Tongue (tissue), 2 donors: Measurements from ENCODE around the gene TBC1D1. TPM values are rescaled to one million over a fixed set of nuclear protein-coding genes. Genes with fewer than 3 reads are reported as not detected.

Experiments
- DNase-seq: peaks from one replicate; pipeline ENCODE4 v3.0.0-alpha.2; 2015
- total RNA-seq: library from RNA; depleted of rRNA; stranded (reverse); fragments of >200 nt; gene quantifications from one replicate; pipeline ENCODE4 v1.2.3, GENCODE V29; 2014

TBC1D1 gene
- total RNA-seq, 1 donor from 2014 or later: 90.2 TPM

DNA sequence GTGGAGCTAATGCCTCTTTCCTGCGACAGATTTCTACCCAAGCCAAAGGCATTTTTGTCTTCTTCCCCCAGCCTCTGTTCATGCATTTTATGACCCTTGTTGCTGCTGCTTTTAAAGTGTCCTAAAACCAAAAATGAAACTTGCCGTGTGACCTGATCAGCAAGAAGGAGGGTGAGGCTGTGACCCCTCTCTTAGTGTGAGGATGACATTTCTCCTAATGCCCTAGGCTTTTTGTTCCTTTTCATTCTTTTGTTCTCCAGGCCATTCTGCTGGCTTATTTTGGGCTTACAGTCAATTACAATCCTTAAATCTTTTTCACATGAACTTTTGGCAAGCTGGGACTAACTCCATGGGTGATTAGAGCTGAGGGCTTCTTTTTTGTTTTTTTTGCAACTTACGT, 103.7 kb downstream of the TBC1D1 start:
- DNase-seq: no peak

GRCh38 chr4:37995299-37995821, 104.5 kb downstream of the TBC1D1 start:
- DNase-seq: no peak

- DNase-seq: no peak
Measured at GRCh38 chr4:37995981-37996775, 105.3 kb downstream of the TBC1D1 start.

GRCh38 chr4:37998226-37998625, 107.3 kb downstream of the TBC1D1 start:
- peak; percentile 63 for DNase-seq

DNA sequence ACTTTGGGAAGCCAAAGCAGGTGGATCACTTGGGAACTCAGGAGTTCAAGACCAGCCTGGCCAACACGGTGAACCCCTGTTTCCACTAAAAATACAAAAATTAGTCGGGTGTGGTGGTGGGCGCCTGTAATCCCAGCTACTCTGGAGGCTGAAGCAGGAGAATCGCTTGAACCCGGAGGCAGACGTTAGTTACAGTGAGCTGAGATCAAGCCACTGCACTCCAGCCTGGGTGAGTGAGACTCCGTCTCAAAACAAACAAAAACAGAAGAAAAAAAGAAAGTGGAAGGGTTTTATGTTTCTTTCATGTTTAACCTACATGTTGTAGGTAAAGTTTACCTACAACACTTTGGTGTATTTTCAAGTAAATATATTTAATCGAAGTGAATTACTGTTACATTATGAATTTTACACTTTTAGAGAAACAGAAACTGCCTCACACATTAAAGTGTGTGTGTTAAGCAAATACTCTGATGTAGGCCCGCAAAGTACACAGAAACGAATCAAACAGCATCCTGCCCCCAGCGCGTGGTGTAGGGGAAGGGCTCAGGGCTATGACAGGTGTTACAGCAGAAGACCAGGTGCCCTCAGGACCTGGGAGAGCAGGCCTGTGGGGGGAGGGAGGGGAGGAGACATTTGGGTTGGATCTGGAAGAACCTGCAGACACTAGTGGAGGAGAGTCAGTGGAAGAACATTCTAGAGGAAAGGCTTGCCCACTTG, 108.3 kb downstream of the TBC1D1 start:
- DNase-seq: no peak

DNA sequence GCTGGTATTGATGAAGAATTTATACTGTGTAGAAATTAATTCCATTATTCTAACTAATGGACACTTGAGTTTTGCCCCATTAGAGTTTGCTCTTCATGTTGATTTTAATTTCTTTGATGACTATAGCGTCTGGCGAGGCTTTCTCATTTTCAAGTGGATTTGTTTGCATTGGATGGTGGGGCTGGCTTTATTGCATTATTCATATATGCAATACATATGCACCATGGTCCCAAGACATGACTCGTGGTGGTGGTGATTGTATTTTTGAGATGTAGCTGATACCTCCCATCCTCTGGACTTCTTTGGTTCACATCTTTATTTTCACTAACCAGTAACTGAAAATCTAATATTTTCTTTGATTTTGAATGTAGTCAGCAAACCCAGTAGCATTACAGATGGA, 109.1 kb downstream of the TBC1D1 start:
- DNase-seq: no peak

DNA sequence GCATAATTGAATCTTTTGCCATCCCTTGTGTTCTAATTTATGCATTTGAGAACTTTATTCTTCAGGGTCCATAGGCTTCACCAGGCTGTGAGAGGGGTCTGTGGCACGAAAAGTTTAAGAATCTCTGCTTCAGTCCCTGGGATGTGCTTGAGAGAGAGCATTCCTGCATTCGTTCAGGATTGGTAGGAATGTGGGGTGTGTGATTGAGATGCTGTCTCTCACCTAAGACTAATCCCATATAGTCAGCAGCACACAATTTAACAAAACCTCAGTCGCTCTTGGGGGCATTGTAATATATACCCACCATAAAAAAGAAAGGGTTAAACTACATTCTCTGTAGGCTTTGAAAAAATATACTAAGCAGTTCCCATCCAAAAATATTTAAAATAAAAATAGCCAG, 111.0 kb downstream of the TBC1D1 start:
- no peak for DNase-seq

- DNase-seq: no peak
Measured at GRCh38 chr4:38002451-38003071, 111.7 kb downstream of the TBC1D1 start.

DNA sequence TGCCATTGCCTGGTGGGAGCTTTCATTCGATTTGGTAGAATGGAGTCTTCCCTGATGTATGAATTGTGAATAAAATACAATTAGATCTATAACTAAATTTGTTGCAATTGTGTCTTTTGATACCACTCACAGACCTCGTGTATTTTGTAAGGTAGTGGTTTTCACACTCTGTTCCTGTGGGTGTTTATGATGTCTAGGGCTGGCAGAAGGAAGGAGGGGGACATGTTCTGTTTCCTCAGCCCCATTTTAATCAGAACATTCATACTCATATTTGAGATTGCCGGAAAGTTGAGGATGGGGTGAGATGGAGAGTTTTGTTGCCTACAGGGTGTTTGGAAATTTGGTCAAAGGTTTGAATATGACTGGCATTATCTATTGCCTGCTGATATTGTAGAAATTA, 112.2 kb downstream of the TBC1D1 start:
- no peak for DNase-seq

DNA sequence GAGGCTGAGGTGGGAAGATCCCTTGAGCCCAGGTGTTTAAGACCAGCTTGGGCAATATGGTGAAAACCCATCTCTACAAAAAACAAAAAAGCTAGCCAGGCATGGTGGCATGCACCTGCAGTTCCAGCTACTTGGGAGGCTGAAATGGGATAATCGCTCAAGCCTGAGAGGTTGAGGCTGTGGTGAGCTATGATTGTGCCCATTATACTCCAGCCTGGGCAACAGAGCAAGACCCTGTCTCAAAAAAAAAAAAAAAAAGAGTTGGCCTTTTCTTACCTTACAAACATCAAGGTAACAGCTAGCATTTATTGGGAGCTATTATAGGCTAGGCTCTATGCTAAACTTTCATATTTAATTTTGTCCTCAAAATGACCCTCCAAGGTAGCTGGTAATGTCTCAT, 112.7 kb downstream of the TBC1D1 start:
- DNase-seq: no peak

DNA sequence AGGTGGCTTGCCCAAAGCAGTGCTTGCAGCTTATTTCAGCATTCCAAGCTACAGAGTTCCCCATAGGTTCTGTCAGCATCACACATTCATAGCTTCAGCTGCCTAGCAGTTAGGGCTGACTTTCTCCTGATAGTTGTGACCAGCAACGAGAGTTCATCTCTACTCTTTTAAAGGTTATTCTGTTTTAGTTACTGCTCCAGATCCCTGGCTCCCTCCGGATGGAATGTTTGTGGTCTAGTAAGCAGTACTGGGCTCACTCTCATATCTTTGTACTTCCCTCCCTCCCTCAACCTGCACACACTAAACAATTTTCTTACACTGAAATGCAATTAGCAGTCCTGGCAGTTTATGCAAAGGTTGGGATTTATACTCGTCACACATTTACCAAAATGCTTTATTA, 113.2 kb downstream of the TBC1D1 start:
- no peak for DNase-seq

DNA sequence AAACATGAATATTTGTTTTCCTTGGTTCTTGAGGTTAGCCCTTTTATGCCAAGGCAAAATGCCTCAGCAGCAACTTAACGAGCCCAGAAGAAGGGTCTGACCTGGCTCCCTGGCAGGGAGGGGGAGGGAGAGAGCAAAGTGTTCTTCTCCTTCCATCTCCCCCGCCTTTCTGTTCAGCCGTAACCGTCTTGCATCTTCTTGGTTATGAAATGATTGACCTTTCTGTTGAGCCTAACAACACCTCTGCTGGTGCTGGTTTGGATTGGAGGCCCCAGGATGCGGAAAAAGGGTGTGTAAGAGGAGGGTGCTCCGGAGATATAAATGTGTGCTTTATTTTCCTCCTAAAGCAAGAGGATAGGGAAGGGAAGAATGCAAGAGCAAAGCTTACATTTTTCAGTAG, 114.0 kb downstream of the TBC1D1 start:
- no peak for DNase-seq

- no peak for DNase-seq
Measured at GRCh38 chr4:38005637-38006036, 114.8 kb downstream of the TBC1D1 start.

GRCh38 chr4:38007645-38008044, 116.8 kb downstream of the TBC1D1 start:
- no peak for DNase-seq

- DNase-seq: no peak
Measured at GRCh38 chr4:38008571-38009021, 117.7 kb downstream of the TBC1D1 start.

GRCh38 chr4:38009421-38009820, 118.5 kb downstream of the TBC1D1 start:
- DNase-seq: no peak

- no peak for DNase-seq
Measured at GRCh38 chr4:38009949-38010348, 119.1 kb downstream of the TBC1D1 start.

GRCh38 chr4:38011511-38012162, 120.8 kb downstream of the TBC1D1 start:
- no peak for DNase-seq

DNA sequence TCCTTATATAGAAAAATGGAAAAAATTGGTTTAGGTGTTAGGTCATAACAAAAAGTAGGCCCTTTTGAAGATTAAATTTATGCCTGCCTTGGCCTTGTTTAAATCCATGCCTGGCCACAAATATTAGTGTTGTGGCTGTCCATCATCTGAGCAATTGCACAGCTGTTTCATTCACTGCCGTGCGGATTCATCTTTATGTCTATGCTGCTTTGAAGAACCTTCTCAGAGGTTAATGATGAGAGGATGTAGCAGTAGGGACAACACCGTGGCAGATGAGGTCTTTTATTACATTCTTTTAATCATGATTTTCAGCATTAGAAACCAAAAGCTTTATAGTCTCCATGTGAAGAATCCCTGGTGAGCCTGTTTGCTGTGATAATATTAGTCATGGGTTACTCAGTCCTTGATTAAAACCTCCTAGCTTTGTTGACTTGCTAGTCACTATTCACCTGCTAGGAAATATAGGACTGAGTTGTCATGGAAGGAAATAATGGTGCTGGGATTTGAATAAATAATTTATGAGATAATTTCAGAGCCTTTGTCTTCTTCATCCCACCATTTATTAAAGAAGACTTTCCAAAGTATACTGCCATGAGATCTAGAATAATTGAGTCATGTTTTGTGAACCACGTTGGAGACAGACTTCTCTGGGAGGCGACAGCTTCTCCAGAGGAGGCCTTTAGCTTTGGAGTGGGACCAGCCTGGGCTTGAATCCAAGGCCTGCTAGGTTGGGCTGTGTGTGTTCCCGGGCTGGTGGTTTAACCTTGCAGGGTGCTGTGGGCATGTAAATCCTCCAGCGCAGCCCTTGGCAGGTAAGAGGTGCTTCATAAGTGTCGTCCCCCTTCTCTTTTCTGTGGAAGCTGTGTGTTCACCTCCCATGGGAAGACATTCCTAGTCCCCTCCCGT, 122.8 kb downstream of the TBC1D1 start:
- DNase-seq: no peak

DNA sequence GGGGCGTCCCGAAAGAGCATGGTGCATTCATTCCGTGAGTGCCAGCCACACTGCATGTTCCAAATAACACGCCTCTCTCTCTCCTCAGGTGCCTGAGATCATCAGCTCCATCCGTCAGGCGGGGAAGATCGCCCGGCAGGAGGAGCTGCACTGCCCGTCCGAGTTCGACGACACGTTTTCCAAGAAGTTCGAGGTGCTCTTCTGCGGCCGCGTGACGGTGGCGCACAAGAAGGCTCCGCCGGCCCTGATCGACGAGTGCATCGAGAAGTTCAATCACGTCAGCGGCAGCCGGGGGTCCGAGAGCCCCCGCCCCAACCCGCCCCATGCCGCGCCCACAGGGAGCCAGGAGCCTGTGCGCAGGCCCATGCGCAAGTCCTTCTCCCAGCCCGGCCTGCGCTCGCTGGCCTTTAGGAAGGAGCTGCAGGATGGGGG, 123.6 kb downstream of the TBC1D1 start:
- DNase-seq: no peak

DNA sequence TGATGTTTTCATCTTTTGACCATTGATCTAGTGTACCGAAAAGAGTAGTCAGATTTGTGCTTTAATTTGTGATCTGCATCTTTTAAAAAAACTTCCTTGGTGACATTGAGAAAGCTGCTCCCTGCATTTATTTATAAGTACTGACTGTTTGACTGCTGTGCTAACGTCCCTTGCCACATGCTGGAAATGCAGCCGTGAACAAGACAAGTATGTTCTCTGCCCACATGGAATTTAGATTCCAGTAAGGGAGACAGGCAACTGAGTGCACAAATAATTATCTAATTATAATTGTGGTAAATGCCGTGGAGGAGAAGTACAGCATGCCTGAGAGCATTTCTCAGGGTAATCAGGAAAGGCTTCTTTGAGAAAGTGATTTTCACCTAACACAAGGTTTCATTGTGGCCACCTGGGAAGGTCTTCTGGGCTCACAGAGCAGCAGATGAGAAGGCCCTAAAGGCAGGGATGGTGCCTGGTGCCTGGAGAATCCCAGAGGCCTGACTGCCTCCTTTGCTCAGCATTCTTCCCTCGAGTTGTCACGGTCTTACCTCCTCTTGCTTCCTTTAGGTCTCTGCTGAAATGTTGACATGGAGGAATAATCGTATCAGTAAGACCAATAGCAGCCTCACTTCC, 125.1 kb downstream of the TBC1D1 start:
- DNase-seq: no peak
